GM23248 (cell line): ENCODE results near the gene TSPAN13. TPM values are rescaled to one million over a fixed set of nuclear protein-coding genes. Genes with fewer than 3 reads are reported as not detected.

ENCODE experiments used
- DNase-seq: peaks from one replicate; pipeline ENCODE4 v3.0.0-alpha.2; 2015
- H2AFZ ChIP-seq: fragments of 200-600 bp; sonication (generic); 2 replicates; pipeline ENCODE4 v1.6.1; 2016; ENCODE audit warnings: antibody characterized with exemption
- H3F3A ChIP-seq: fragments of 200-600 bp; sonication (generic); 2 replicates; pipeline ENCODE4 v1.6.1; 2016; ENCODE audit warnings: mild to moderate bottlenecking, antibody characterized with exemption, mixed run types; ENCODE audit not compliant: insufficient read depth
- H3K27ac ChIP-seq: fragments of 200-600 bp; sonication (generic); 2 replicates; pipeline ENCODE4 v1.5.1; 2016; ENCODE audit warnings: mild to moderate bottlenecking
- H3K27me3 ChIP-seq: fragments of 200-600 bp; sonication (generic); replicated peaks from 2 replicates; pipeline ENCODE4 v1.6.1; 2016; ENCODE audit warnings: mild to moderate bottlenecking; ENCODE audit not compliant: insufficient read depth
- H3K36me3 ChIP-seq: fragments of 200-600 bp; sonication (generic); 2 replicates; pipeline ENCODE4 v1.6.1; 2016; ENCODE audit warnings: low read depth, mild to moderate bottlenecking
- H3K4me1 ChIP-seq: fragments of 200-600 bp; sonication (generic); 2 replicates; pipeline ENCODE4 v1.6.1; 2016; ENCODE audit warnings: mild to moderate bottlenecking; ENCODE audit not compliant: insufficient read depth
- H3K4me2 ChIP-seq: fragments of 200-600 bp; sonication (generic); one replicate; pipeline ENCODE4 v1.6.1; 2016; ENCODE audit warnings: mild to moderate bottlenecking; ENCODE audit not compliant: unreplicated experiment
- H3K4me3 ChIP-seq: fragments of 200-600 bp; sonication (generic); 2 replicates; pipeline ENCODE4 v1.5.1; 2016; ENCODE audit warnings: mild to moderate bottlenecking
- H3K79me2 ChIP-seq: fragments of 200-600 bp; sonication (generic); 2 replicates; pipeline ENCODE4 v1.6.1; 2016; ENCODE audit warnings: mild to moderate bottlenecking; ENCODE audit not compliant: insufficient read depth
- H3K9ac ChIP-seq: fragments of 200-600 bp; sonication (generic); 2 replicates; pipeline ENCODE4 v1.6.1; 2016; ENCODE audit warnings: mild to moderate bottlenecking
- H3K9me2 ChIP-seq: fragments of 200-600 bp; sonication (generic); 2 replicates; pipeline ENCODE4 v1.6.1; 2016; ENCODE audit warnings: mixed run types, mild to moderate bottlenecking, moderate library complexity; ENCODE audit not compliant: insufficient read depth
- H3K9me3 ChIP-seq: fragments of 200-600 bp; sonication (generic); one replicate; pipeline ENCODE4 v1.6.1; 2017; ENCODE audit warnings: low read depth
- H4K20me1 ChIP-seq: fragments of 200-600 bp; sonication (generic); 2 replicates; pipeline ENCODE4 v1.6.0; 2016; ENCODE audit not compliant: insufficient read depth
- EZH2 ChIP-seq: fragments of 200-600 bp; sonication (generic); IDR thresholded peaks from 2 replicates; pipeline ENCODE4 v1.6.1; 2018; ENCODE audit warnings: antibody characterized with exemption, mild to moderate bottlenecking; ENCODE audit not compliant: insufficient read depth, poor library complexity, severe bottlenecking
- EZH2phosphoT487 ChIP-seq: fragments of 200-600 bp; sonication (generic); IDR thresholded peaks from 2 replicates; pipeline ENCODE4 v1.6.1; 2018; ENCODE audit warnings: antibody characterized with exemption, moderate library complexity, mild to moderate bottlenecking, low read depth; ENCODE audit not compliant: insufficient read depth
- WGBS, 2 experiments: methylation state at CpG; one replicate each; pipeline ENCODE4 v1.1.6; 2015 to 2017; ENCODE audit warnings: low lambda C conversion rate in 2 of 2, low coverage in 1 of 2; ENCODE audit errors: missing lambda C conversion rate in 2 of 2; 5-methylcytosine and 5-hydroxymethylcytosine counted together
- in situ Hi-C: fragments of 300-500 bp; cut with MboI; formaldehyde crosslinking; loops from 2 replicates; pipeline ENCODE4 v1.15.0; 2020
- polyA plus RNA-seq: library from polyadenylated mRNA; unstranded; fragments of >200 nt; fragmentation: Nextera tagmentation; extraction: Ambion mirVana; gene quantifications from 2 replicates; pipeline ENCODE4 v1.2.1, GENCODE V29; 2016
- total RNA-seq: library from RNA; depleted of rRNA; stranded (reverse); fragments of >200 nt; shearing (Covaris generic); gene quantifications from 2 replicates; pipeline ENCODE4 v1.2.3, GENCODE V29; 2014

TSPAN13 gene
- total and polyA plus RNA-seq, 2 experiments from 2014 or later: 6.2 to 9.0 TPM

DNA sequence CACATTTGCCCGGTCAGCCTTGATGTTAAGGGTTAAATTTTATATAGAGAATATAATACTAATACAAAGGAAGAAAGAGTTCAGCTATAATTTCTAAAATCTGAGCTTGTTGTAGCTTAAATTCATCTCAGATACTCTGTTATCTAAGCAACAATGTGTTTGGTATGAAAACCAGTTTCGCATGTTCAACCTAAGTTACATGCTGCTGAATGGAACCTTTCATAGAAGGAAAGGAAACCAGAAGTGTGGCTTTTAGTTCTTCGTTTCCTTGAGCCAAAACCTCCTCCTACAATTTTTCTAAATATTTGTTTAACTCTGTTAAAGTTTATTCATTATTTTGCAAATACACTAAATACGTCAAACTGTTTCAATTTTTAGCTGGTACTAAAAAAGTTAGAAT, 32.7 kb downstream of the TSPAN13 start:
- Histone ChIP-seq H3K4me1 (no peaks in the 10 kb centered on the region), H3K9ac (no peak overlapping the region), H3K9me3 (no peaks in the 10 kb centered on the region), H3K27ac (no peak overlapping the region), H2AFZ (no peak overlapping the region), H3K4me2 (no peak overlapping the region), H4K20me1 (no peaks in the 10 kb centered on the region), H3F3A (no peaks in the 10 kb centered on the region), H3K4me3 (no peak overlapping the region), H3K27me3 (no peaks in the 10 kb centered on the region), H3K36me3 (no peaks in the 10 kb centered on the region), H3K9me2 (no peaks in the 10 kb centered on the region), H3K79me2 (no peaks in the 10 kb centered on the region)
- DNase-seq: no peak
- TF ChIP-seq EZH2phosphoT487: no peak
- no peak for TF ChIP-seq EZH2
- in situ Hi-C loops: no loop called here
- 75 to 79% methylated on average over 4 of the region's 4 CpGs for WGBS, 2 experiments

DNA sequence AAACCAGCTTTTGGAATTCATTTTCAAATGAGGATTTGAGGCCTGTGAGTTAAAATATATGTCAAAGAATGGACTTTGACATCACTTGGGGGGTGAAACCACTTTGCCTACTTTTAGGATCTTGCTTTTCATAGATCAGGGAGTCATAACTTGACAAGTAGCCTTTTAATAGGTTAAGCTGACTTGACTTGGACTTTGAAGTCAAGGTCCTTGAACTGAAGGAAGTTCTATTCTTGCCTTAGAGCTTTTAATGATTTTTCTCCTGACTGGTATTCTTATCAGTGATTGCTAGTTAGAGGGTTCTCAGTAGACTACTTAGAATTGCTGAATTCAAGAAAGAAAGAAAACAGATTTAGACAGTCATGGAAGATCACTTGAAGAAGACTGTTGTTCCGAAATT, 33.6 kb downstream of the TSPAN13 start:
- H3K79me2 ChIP-seq: no peaks in the 10 kb centered on the region
- H3K36me3 ChIP-seq: no peaks in the 10 kb centered on the region
- TF ChIP-seq EZH2phosphoT487: no peak
- no peak for TF ChIP-seq EZH2
- H3K4me2 ChIP-seq: no peak overlapping the region
- in situ Hi-C loops: no loop called here
- no peak overlapping the region for H2AFZ ChIP-seq
- H3K9me2 ChIP-seq: no peaks in the 10 kb centered on the region
- H3K9ac ChIP-seq: no peak overlapping the region
- H3K9me3 ChIP-seq: no peaks in the 10 kb centered on the region
- no peaks in the 10 kb centered on the region for H4K20me1 ChIP-seq
- no peak overlapping the region for H3K27ac ChIP-seq
- H3K4me1 ChIP-seq: no peaks in the 10 kb centered on the region
- no peak for DNase-seq
- no peaks in the 10 kb centered on the region for H3K27me3 ChIP-seq
- WGBS, 2 experiments: 96 to 100% methylated on average over 1 of the region's 1 CpG
- H3F3A ChIP-seq: peaks cover 3% of the 10 kb centered on the region; the same call in 1 of the 2 replicates
- no peak overlapping the region for H3K4me3 ChIP-seq

GRCh38 chr7:16791071-16791470, 37.5 kb downstream of the TSPAN13 start:
- H3K4me2 ChIP-seq: no peak overlapping the region
- in situ Hi-C loops: no loop called here
- H2AFZ ChIP-seq: no peak overlapping the region
- no peaks in the 10 kb centered on the region for H3K9me2 ChIP-seq
- no peaks in the 10 kb centered on the region for H3K27me3 ChIP-seq
- no peaks in the 10 kb centered on the region for H3K36me3 ChIP-seq
- H3K27ac ChIP-seq: no peak overlapping the region
- DNase-seq: peak; percentile 4
- no peak overlapping the region for H3K9ac ChIP-seq
- no peak overlapping the region for H3K4me3 ChIP-seq
- H3K4me1 ChIP-seq: no peaks in the 10 kb centered on the region
- no peaks in the 10 kb centered on the region for H3K9me3 ChIP-seq
- no peaks in the 10 kb centered on the region for H4K20me1 ChIP-seq
- H3F3A ChIP-seq: peaks cover 3% of the 10 kb centered on the region; the same call in 1 of the 2 replicates
- no peaks in the 10 kb centered on the region for H3K79me2 ChIP-seq
- 52 to 59% methylated on average over 1 of the region's 1 CpG for WGBS, 2 experiments
- TF ChIP-seq EZH2phosphoT487 (no peak), EZH2 (no peak)

DNA sequence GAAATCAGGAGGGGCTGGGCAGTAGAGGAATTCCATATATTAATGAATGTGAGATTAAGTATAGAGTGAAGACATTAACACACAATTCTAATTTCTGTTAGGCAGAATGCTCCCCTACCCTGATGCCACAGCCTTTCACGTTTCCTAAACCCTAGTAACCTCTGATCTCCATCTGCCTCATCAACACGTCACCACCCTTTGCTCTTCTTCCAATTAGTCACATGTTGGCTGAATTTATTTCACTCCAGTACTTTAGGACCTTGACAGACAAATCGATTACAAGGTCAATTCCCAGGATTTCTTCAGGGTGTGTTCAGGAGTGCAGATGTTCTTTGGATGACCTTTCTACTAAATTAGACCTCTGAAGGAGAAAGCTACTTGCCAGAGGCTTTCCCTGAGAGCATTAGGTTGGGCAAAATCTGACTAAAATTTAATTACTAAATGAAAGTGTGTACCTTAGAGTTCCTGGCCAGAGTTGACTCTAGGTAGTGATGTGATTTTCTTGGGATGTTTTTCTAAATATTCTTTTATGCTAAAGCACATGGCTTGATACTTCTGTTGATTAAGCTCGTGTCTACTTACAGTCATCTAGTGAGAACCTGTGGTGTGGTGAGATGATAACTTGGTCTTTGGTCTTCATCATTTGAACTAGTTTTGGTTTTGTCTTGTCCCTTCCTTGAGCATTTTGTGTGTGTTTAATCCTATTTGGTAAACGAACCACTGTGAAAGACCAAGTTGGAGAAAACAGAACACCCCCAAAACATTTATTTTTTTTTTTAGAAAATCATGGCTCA, 38.5 kb downstream of the TSPAN13 start:
- no peaks in the 10 kb centered on the region for H3K36me3 ChIP-seq
- H3K4me3 ChIP-seq: no peak overlapping the region
- H3F3A ChIP-seq: peaks cover 3% of the 10 kb centered on the region; the same call in 1 of the 2 replicates
- no peaks in the 10 kb centered on the region for H3K4me1 ChIP-seq
- WGBS, 2 experiments: 27 to 28% methylated on average over 5 of the region's 5 CpGs
- no peak overlapping the region for H3K27ac ChIP-seq
- H3K9me2 ChIP-seq: no peaks in the 10 kb centered on the region
- no peak overlapping the region for H3K9ac ChIP-seq
- peak; percentile 28 for DNase-seq
- H2AFZ ChIP-seq: no peak overlapping the region
- in situ Hi-C loops: no loop called here
- H4K20me1 ChIP-seq: no peaks in the 10 kb centered on the region
- no peak overlapping the region for H3K4me2 ChIP-seq
- TF ChIP-seq EZH2phosphoT487: no peak
- TF ChIP-seq EZH2: no peak
- no peaks in the 10 kb centered on the region for H3K27me3 ChIP-seq
- H3K9me3 ChIP-seq: no peaks in the 10 kb centered on the region
- no peaks in the 10 kb centered on the region for H3K79me2 ChIP-seq
